ENCODE measurements around the gene PARP11.

The PARP11 gene

DNA sequence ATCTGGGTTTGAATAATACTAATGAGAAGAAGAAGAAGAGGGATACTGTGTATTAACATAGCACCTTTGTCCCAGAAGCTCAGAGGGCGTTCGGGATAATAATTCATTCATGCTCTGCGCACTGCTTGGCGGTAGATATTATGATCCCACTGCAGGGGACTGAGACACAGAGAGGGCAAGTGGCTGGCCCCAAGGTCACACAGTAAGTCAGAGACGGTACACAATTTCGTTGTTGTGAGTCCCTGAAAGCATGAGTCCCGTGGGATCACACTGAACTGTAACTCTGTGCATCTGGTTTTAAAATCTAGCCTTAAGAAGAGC is 47.9 kb upstream of the PARP11 start:
- no peak overlapping the region for H2AFZ ChIP-seq (ENCODE audit: low read depth, low read length, severe bottlenecking)
- no peaks in the 10 kb centered on the region for H3K79me2 ChIP-seq (ENCODE audit: insufficient read depth, low read length)
- TF ChIP-seq, protein P1, sequence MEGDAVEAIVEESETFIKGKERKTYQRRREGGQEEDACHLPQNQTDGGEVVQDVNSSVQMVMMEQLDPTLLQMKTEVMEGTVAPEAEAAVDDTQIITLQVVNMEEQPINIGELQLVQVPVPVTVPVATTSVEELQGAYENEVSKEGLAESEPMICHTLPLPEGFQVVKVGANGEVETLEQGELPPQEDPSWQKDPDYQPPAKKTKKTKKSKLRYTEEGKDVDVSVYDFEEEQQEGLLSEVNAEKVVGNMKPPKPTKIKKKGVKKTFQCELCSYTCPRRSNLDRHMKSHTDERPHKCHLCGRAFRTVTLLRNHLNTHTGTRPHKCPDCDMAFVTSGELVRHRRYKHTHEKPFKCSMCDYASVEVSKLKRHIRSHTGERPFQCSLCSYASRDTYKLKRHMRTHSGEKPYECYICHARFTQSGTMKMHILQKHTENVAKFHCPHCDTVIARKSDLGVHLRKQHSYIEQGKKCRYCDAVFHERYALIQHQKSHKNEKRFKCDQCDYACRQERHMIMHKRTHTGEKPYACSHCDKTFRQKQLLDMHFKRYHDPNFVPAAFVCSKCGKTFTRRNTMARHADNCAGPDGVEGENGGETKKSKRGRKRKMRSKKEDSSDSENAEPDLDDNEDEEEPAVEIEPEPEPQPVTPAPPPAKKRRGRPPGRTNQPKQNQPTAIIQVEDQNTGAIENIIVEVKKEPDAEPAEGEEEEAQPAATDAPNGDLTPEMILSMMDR (IDR thresholded peaks at IDR 0.05; ENCODE audit: insufficient read depth, low read length, poor library complexity, severe bottlenecking), result no peak
- no peak for TF ChIP-seq EZH2phosphoT487 (conservative IDR thresholded peaks at IDR 0.05; ENCODE audit: low read length)
- no peak overlapping the region for H3K27ac ChIP-seq (ENCODE audit: low read depth, low read length)
- H3K9ac ChIP-seq (ENCODE audit: low read length), result no peak overlapping the region
- H3K27me3 ChIP-seq (ENCODE audit: low read length), result no peaks in the 10 kb centered on the region
- no peaks in the 10 kb centered on the region for H3K9me3 ChIP-seq (ENCODE audit: insufficient read depth, low read length)
- no peak overlapping the region for H3K4me2 ChIP-seq (ENCODE audit: low read depth, low read length, poor library complexity, severe bottlenecking)
- no peaks in the 10 kb centered on the region for H3K9me2 ChIP-seq (replicated peaks; ENCODE audit: insufficient read depth, low read length)
- no peaks in the 10 kb centered on the region for H3K36me3 ChIP-seq (ENCODE audit: low read length)
- no peaks in the 10 kb centered on the region for H3F3A ChIP-seq (ENCODE audit: insufficient read depth)
- no peaks in the 10 kb centered on the region for H4K20me1 ChIP-seq (ENCODE audit: low read depth, low read length)
- no peak overlapping the region for H3K4me3 ChIP-seq (ENCODE audit: insufficient read depth, low read length, poor library complexity, severe bottlenecking)

DNA sequence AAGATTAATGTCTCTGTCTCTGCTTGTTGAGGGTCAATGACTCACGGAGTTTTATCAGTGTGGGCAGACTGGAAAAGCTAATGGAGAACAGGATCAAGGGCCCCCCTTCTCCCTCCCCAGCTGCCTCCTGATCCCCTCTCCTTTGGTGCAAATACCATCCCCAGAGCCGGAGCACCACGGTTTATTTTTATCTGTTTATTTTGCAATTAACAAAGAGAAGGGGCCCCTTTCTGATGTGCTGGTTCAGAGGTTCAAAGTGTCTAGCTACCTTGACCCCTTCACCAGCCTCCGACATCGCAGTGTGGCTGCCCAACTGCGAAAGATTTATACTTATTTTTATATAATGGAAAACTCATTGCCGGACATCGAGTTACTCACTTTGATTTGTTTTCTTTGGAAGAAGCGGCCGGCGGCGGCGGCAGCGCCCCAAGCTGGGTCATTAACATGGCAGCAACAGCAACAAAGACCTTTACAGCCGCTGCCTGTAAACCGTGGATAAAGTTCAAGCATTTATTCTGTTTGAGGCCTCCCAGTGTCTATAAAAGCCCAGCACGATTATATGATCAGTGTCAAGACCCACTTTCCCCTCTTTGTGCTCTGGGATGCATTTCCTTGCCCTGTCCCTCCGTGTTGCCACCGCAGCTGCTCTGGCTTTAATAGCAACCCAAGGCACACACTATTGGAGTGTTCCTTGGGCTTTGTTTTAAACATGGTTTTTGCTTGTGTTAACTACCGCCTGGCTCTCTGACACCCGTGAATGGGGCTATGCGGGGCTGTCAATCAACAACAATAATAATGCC is 47.4 kb upstream of the PARP11 start:
- H3F3A ChIP-seq (ENCODE audit: insufficient read depth), result no peaks in the 10 kb centered on the region
- H3K9me3 ChIP-seq (ENCODE audit: insufficient read depth, low read length), result no peaks in the 10 kb centered on the region
- H3K4me2 ChIP-seq (ENCODE audit: low read depth, low read length, poor library complexity, severe bottlenecking), result no peak overlapping the region
- no peak overlapping the region for H3K4me3 ChIP-seq (ENCODE audit: insufficient read depth, low read length, poor library complexity, severe bottlenecking)
- H3K79me2 ChIP-seq (ENCODE audit: insufficient read depth, low read length), result no peaks in the 10 kb centered on the region
- TF ChIP-seq EZH2phosphoT487 (conservative IDR thresholded peaks at IDR 0.05; ENCODE audit: low read length), result no peak
- TF ChIP-seq, protein P1 (IDR thresholded peaks at IDR 0.05; ENCODE audit: insufficient read depth, low read length, poor library complexity, severe bottlenecking), result no peak
- no peaks in the 10 kb centered on the region for H3K36me3 ChIP-seq (ENCODE audit: low read length)
- H4K20me1 ChIP-seq (ENCODE audit: low read depth, low read length), result no peaks in the 10 kb centered on the region
- no peak overlapping the region for H3K27ac ChIP-seq (ENCODE audit: low read depth, low read length)
- no peaks in the 10 kb centered on the region for H3K9me2 ChIP-seq (replicated peaks; ENCODE audit: insufficient read depth, low read length)
- no peak overlapping the region for H2AFZ ChIP-seq (ENCODE audit: low read depth, low read length, severe bottlenecking)
- no peak overlapping the region for H3K9ac ChIP-seq (ENCODE audit: low read length)
- H3K27me3 ChIP-seq (ENCODE audit: low read length), result no peaks in the 10 kb centered on the region

DNA sequence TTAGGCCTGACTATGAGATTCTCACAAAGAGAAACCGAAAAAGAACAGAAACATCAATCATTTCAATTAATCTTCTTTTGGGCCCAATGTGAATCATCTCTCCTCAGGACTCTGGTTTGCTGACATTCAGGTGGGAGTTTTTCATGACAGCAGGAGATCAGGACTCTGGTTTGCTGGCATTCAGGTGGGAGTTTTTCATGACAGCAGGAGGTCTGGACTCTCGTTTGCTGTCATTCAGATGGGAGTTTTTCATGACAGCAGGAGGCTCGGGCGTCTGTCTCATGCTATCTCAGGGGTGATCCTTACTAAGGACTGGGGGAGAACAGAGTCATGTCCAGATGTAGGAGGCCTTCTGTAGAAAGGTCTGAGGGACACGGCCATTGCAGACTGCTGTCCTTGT is 40.1 kb upstream of the PARP11 start:
- Histone ChIP-seq H4K20me1 (ENCODE audit: low read depth, low read length) (no peaks in the 10 kb centered on the region), H3K4me3 (ENCODE audit: insufficient read depth, low read length, poor library complexity, severe bottlenecking) (no peak overlapping the region), H3K4me2 (ENCODE audit: low read depth, low read length, poor library complexity, severe bottlenecking) (no peak overlapping the region), H3F3A (ENCODE audit: insufficient read depth) (no peaks in the 10 kb centered on the region), H3K36me3 (ENCODE audit: low read length) (no peaks in the 10 kb centered on the region), H3K9ac (ENCODE audit: low read length) (no peak overlapping the region), H3K27ac (ENCODE audit: low read depth, low read length) (no peak overlapping the region), H3K79me2 (ENCODE audit: insufficient read depth, low read length) (no peaks in the 10 kb centered on the region), H3K27me3 (ENCODE audit: low read length) (no peaks in the 10 kb centered on the region), H2AFZ (ENCODE audit: low read depth, low read length, severe bottlenecking) (no peak overlapping the region), H3K9me2 (replicated peaks; ENCODE audit: insufficient read depth, low read length) (no peaks in the 10 kb centered on the region), H3K9me3 (ENCODE audit: insufficient read depth, low read length) (no peaks in the 10 kb centered on the region)
- TF ChIP-seq, protein P1 (IDR thresholded peaks at IDR 0.05; ENCODE audit: insufficient read depth, low read length, poor library complexity, severe bottlenecking), result no peak
- no peak for TF ChIP-seq EZH2phosphoT487 (conservative IDR thresholded peaks at IDR 0.05; ENCODE audit: low read length)
